Tibial artery (tissue), 4 donors: ENCODE measurements around the gene PADI1.

ENCODE experiments used
- DNase-seq, 2 donors: peaks; one replicate each; pipeline ENCODE4 v3.0.0-alpha.2; 2019
- H3K27ac ChIP-seq, 2 donors: fragments of 200-600 bp; sonication (generic) in 1 of 2; 1 replicate in 1 of 2; 2 replicates in 1 of 2; pipeline ENCODE4 v1.5.1; 2018 to 2019; ENCODE audit warnings: mild to moderate bottlenecking in 1 of 2
- H3K27me3 ChIP-seq, 2 donors: fragments of 200-600 bp; sonication (generic) in 1 of 2; one replicate each; pipeline versions ENCODE4 v1.5.1 to v1.6.0; 2016 to 2019
- H3K36me3 ChIP-seq, 3 donors: fragments of 200-600 bp; sonication (generic) in 2 of 3; one replicate each; pipeline ENCODE4 v1.5.1; 2016 to 2019; ENCODE audit warnings: mild to moderate bottlenecking in 2 of 3
- H3K4me1 ChIP-seq, 4 donors: fragments of 200-600 bp; sonication (generic) in 2 of 4; 1 replicate in 3 of 4; 2 replicates in 1 of 4; pipeline ENCODE4 v1.5.1; 2016 to 2019
- H3K4me3 ChIP-seq, 2 donors: fragments of 200-600 bp; sonication (generic) in 1 of 2; 1 replicate in 1 of 2; 2 replicates in 1 of 2; pipeline ENCODE4 v1.5.1; 2018 to 2019; ENCODE audit warnings: mild to moderate bottlenecking in 2 of 2
- H3K9me3 ChIP-seq, 3 donors: fragments of 200-600 bp; sonication (generic) in 1 of 3; one replicate each; pipeline ENCODE4 v1.5.1; 2016 to 2019
- CTCF ChIP-seq, 2 experiments: fragments of 200-600 bp in 1 of 2; fragments of 450-650 bp in 1 of 2; IDR thresholded peaks; one replicate each; pipeline ENCODE4 v1.5.1; 2017 to 2019; ENCODE audit warnings: antibody characterized with exemption in 2 of 2, mild to moderate bottlenecking in 1 of 2, moderate library complexity in 1 of 2
- intact Hi-C: fragments of 100-400 bp; cut with DNase I; formaldehyde crosslinking; loops from one replicate; pipeline ENCODE4 v1.15.0; 2023; ENCODE audit warnings: low total_unique reads

Gene PADI1

GRCh38 chr1:17197696-17198095 lies 7.2 kb upstream of the PADI1 start:
- Histone ChIP-seq H3K36me3 (no peaks in the 10 kb centered on the region), H3K9me3 (no peaks in the 10 kb centered on the region), H3K4me1 (no peaks in the 10 kb centered on the region), H3K4me3 (no peak overlapping the region), H3K27ac (no peak overlapping the region), H3K27me3 (peaks cover 0 to 32% of the 10 kb centered on the region in 2 donors)
- peak in 1 of 2 donors; percentile 27 for DNase-seq
- intact Hi-C loops: no loop called here
- TF ChIP-seq CTCF (IDR thresholded peaks at IDR 0.05): no peak

GRCh38 chr1:17198476-17199258 lies 6.3 kb upstream of the PADI1 start:
- TF ChIP-seq CTCF (IDR thresholded peaks at IDR 0.05): no peak
- H3K9me3 ChIP-seq: no peaks in the 10 kb centered on the region
- no peak overlapping the region for H3K4me3 ChIP-seq
- H3K27me3 ChIP-seq: peaks cover 0 to 26% of the 10 kb centered on the region in 2 donors
- no peaks in the 10 kb centered on the region for H3K36me3 ChIP-seq
- no peaks in the 10 kb centered on the region for H3K4me1 ChIP-seq
- intact Hi-C loops: no loop called here
- no peak overlapping the region for H3K27ac ChIP-seq
- peak in 1 of 2 donors; percentile 33 for DNase-seq

- no peaks in the 10 kb centered on the region for H3K9me3 ChIP-seq
- H3K4me3 ChIP-seq: no peak overlapping the region
- peaks cover 0 to 25% of the 10 kb centered on the region in 2 donors for H3K27me3 ChIP-seq
- TF ChIP-seq CTCF (IDR thresholded peaks at IDR 0.05): no peak
- H3K27ac ChIP-seq: no peak overlapping the region
- peak; percentile 5 to 35 for DNase-seq
- no peaks in the 10 kb centered on the region for H3K4me1 ChIP-seq
- intact Hi-C loops: no loop called here
- no peaks in the 10 kb centered on the region for H3K36me3 ChIP-seq
Measured at GRCh38 chr1:17199267-17200044, 5.5 kb upstream of the PADI1 start.

- intact Hi-C loops: no loop called here
- no peak overlapping the region for H3K27ac ChIP-seq
- no peak overlapping the region for H3K4me3 ChIP-seq
- TF ChIP-seq CTCF (IDR thresholded peaks at IDR 0.05): no peak
- H3K27me3 ChIP-seq: peaks cover 0 to 28% of the 10 kb centered on the region in 2 donors
- H3K4me1 ChIP-seq: no peaks in the 10 kb centered on the region
- no peaks in the 10 kb centered on the region for H3K9me3 ChIP-seq
- DNase-seq: no peak
- H3K36me3 ChIP-seq: no peaks in the 10 kb centered on the region
Measured at GRCh38 chr1:17200246-17200645, 4.7 kb upstream of the PADI1 start.

GRCh38 chr1:17200756-17201155 lies 4.2 kb upstream of the PADI1 start:
- no peak for TF ChIP-seq CTCF (IDR thresholded peaks at IDR 0.05)
- H3K4me1 ChIP-seq: no peaks in the 10 kb centered on the region
- H3K9me3 ChIP-seq: no peaks in the 10 kb centered on the region
- no peak for DNase-seq
- H3K36me3 ChIP-seq: no peaks in the 10 kb centered on the region
- H3K27me3 ChIP-seq: peaks cover 0 to 31% of the 10 kb centered on the region in 2 donors
- H3K4me3 ChIP-seq: no peak overlapping the region
- intact Hi-C loops: no loop called here
- H3K27ac ChIP-seq: no peak overlapping the region
